Amygdala (tissue), 56 donors: ENCODE measurements around the gene GALNT18.

ENCODE experiments used
- DNase-seq, 56 donors: peaks; one replicate each; lab custom pipeline; 2025; lab: John Stamatoyannopoulos, UW

GALNT18 gene

DNA sequence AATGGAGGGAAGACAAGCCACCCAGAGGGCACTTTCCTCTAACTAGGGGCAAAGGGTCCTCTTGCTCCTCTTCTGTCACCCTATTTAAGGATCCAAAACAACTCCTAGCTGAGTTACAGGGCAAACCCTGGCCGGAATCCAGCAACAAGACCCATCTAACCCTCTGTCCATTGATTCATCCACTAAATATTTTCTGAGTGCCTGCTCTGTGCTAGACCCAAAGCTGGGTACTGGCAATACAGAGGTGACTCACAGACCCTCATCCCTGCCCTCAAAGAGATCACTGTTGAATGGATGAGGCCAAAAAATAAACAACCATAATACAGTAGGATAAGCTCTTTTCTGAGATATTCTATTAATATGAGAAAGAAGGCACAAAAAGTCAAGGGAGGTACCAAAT is 4.3 kb upstream of the GALNT18 start:
- DNase-seq, result no peak

DNA sequence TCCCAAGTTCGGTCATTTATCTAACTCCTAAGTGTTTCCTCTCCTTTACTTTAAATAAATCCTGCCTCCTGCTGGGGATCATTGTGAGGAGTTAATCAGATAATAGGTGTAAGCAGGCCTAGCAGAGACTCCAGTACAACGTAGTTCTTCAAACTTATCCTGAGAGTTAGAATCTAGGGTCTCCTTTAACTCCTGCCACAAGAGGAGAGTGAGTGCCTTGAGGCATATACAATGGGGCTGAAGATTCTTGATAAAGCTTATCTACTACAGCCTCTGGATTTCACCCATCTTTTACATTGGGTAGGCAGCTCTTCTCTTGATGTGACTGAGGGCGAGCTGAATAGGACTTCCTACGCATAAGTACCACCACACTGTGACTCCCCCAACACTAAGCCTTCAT is 3.1 kb upstream of the GALNT18 start:
- DNase-seq, result no peak

DNA sequence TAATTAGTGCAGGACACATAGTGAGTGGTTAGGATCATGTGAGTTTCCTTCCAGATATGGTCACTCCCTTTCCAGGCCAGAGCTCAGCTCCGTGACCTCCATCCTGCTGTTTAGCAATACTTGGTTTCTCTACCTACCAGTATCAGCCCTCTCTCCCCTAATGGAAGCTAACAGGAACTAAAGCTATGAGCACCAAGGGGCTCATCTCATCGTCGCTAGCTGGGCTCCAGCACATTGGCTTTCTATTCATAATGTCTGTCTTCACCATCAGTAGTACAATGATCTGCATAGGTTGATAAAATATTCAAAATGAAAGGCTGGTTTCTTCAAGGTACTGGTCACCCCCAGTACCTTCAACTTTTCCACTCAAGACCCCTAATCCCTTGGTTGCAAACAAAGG is 2.4 kb upstream of the GALNT18 start:
- no peak for DNase-seq

- no peak for DNase-seq
Measured at GRCh38 chr11:11622772-11623171, 967 bp upstream of the GALNT18 start.

- DNase-seq, result no peak
Measured at GRCh38 chr11:11622340-11622706, 518 bp upstream of the GALNT18 start.

GRCh38 chr11:11620921-11621572 is 758 bp downstream of the GALNT18 start:
- peak in 14 of 56 donors; percentile 11 to 54 (median 36) for DNase-seq

GRCh38 chr11:11620173-11620920 is 1.5 kb downstream of the GALNT18 start:
- peak in 4 of 56 donors; percentile 21 to 54 (median 28) for DNase-seq

DNA sequence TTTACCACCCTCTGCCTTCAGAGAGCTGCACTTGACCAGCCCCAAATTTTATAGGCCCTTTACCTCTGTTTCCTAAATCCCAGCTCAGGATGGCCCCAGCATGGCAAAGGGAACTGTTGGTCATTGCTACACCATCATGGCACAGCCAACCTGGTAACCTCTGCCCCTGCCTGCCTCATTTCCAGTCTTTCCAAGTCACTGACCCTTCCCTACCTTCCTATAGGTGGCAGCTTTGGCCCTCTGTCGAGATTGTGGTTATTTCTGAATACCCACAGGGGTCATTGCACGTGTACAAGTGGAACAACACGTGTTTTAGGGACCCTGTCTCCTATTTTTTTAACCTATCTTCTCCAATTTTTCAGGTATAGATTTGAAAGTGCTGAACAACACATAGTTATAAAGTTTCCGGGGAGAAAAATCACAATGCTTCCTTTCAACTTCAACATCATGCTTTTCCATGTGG is 2.8 kb downstream of the GALNT18 start:
- no peak for DNase-seq

GRCh38 chr11:11615086-11615485 is 6.7 kb downstream of the GALNT18 start:
- no peak for DNase-seq

DNA sequence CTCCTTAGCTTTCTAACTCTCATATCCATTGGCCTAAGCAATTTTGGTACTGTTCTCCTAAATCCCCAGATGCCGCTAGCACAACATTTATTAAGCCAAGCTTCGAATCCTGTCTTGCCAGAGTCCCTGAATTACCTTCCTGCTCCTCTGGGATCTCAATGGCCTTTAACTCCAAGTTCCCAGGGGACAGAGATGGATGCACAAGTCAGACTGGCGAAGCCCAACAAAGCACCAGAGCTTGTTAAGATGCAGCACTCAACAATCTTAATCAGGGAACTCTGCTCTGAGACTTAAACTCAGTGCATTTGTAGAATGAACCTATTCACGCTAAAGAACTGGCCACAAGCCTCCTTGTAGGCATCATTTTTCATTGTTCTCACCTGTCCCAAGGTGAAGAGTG is 9.4 kb downstream of the GALNT18 start:
- no peak for DNase-seq

DNA sequence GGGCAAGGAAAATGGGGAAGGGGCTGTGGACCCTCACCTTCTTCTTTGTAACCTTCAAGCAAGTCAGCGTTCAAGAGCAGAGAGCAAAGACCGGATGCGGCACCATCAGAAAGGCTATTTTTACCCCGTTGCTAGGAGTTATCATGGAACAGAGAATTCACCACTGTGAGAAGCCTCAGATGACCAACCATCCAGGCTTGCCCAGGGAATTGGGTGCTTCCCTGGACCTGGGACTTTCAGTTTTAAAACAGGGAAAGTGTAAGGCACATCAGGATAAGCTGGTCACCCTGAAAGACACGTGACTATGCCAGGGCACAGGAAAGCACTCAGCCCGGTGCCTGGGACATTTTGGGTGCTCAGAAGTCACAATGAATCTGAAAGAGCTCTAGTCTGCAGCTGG is 10.4 kb downstream of the GALNT18 start:
- no peak for DNase-seq

DNA sequence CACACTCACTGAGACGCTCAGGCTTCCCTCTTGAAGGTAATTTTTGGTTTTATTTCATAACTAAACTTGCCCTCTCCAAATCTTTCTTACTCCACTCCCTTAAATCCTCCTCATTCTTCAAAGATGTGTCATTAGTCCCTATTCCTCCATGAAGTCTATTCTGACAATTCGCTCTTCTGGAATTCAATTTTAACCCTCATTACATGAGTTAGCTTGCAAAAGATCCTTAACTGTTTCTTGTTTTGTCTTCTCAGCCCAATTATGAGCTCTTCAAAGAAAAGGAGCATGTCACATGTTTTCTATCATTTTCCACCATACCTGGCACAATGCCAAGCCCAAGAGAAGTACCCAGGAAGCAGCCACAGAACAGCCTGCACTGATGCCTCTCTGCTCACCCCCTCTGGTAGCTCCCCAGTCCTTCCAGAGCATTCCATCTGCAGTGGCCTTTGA is 13.0 kb downstream of the GALNT18 start:
- DNase-seq, result no peak

- no peak for DNase-seq
Measured at GRCh38 chr11:11607772-11608171, 14.0 kb downstream of the GALNT18 start.

DNA sequence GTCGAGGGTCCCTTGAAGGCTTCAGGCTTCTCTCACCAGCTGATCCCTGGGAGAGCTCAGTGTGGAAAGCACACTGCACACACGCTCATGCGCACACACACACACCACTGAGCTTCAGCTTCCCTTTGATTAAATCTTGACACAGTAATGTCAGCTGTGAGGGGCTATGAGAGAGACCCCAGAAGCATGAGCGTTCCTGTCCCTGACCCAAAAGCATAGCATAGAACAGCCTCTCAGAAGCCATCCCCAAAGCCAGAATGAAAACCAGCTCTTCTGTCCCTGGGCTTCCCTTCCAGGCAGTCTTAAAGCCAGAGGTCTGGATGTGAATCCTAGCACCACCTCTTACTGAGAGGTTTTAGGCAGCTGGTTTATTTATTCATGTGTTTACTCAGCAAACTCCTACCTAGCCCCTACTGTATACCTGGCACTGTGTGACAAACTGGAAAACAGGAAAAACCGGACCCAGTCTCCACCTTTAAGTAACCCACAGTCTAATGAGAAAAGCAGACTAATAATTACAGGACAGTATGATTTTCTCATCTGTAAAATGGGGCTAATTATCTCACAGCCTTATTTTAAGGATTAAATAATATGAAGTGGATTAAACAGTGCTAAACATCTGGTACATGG is 15.9 kb downstream of the GALNT18 start:
- DNase-seq, result no peak

DNA sequence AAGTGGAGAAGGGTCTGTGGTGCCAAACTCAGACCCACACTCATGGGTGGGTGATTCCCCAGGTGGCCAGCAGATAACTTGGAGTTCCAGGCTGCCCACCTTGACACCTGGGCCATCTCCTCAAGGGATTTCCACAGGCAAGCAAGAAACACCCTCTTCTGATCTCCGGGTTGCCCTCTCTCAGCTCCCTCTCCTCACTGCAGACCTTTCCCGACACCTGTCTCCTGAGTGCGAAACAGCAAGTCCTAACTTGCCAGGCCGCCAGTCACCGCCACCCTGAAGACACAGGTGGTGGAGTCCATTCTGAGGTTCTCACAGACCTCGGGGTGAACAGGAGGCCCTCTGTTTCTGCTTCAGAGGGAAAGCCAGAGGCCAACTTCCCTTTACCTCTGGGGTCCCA is 16.6 kb downstream of the GALNT18 start:
- no peak for DNase-seq

- DNase-seq, result peak in 3 of 56 donors; percentile 12 to 39 (median 22)
Measured at GRCh38 chr11:11604370-11604990, 17.3 kb downstream of the GALNT18 start.

- no peak for DNase-seq
Measured at GRCh38 chr11:11602011-11602410, 19.8 kb downstream of the GALNT18 start.

GRCh38 chr11:11600288-11600687 is 21.5 kb downstream of the GALNT18 start:
- no peak for DNase-seq

GRCh38 chr11:11598243-11598642 is 23.6 kb downstream of the GALNT18 start:
- no peak for DNase-seq

DNA sequence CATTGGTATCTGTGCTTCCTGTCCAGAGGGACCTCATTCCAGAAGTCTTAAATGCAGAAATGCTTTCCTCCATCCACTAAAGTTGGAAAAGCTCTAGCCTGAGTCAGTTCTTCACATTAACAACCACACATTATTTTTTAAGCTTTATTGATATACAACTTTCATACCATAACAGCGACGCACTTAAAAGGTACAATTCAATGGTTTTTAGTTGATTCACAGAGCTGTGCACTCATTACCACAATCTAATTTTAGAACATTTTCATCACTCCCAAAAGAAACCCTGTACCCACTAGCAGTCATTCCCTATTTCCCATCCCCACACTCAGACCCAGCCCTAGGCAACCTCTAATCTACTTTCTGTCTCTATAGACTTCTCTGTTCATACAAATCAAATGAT is 27.6 kb downstream of the GALNT18 start:
- DNase-seq, result no peak

DNA sequence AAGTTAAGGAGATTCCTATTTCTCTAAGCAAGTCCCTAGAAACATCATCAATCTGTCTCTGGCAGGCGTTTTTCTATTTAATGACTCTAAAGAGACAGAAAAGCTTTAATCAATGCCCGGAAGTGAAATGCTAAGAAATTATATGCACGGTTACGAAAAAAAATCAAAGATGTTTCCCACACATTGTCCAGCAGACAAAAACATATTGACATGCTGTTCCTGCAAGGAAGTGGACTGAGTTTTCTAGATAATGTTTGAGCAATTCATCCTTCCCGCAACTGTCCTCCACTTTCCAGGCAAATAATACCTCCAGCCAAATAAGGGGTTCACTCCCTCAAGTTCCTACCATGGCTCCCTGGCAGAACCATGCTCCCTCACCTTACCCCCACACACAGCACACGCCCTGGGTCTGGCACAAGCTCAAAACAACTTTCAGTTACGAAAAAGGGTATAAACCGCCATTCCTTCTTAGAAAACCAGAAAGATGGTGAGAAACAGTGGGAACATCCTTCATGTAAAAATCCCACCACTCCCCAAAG is 29.6 kb downstream of the GALNT18 start:
- no peak for DNase-seq
